ENCODE data around the gene GLI2. TPM values are rescaled to one million over a fixed set of nuclear protein-coding genes. Genes with fewer than 3 reads are reported as not detected.

The GLI2 gene
- total RNA-seq, 2 donors from 2014 or later, result 4.9 to 5.4 TPM

DNA sequence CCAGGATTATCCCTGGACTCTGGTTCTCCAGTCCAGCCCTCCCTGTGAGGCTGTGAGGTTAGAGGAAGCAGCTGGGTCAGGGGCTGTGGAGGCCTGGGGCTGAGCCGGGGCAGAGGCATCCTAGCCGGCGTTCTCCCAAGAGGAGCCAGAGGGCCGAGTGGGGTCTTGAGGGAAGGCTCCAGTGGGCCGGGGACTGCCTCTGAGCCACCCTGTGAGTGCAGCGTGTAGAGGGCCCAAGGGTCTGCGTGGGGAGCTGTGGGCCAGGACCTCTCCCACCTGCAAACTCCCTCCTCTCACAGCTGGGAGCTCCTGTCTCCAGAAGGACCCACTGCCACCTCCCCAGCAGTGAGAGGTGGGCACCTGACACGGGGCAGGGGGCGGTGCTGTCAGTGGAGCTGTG, 41.0 kb downstream of the GLI2 start:
- no peak for ATAC-seq (ENCODE audit: insufficient number of reproducible peaks, low FRiP score, low read depth)

DNA sequence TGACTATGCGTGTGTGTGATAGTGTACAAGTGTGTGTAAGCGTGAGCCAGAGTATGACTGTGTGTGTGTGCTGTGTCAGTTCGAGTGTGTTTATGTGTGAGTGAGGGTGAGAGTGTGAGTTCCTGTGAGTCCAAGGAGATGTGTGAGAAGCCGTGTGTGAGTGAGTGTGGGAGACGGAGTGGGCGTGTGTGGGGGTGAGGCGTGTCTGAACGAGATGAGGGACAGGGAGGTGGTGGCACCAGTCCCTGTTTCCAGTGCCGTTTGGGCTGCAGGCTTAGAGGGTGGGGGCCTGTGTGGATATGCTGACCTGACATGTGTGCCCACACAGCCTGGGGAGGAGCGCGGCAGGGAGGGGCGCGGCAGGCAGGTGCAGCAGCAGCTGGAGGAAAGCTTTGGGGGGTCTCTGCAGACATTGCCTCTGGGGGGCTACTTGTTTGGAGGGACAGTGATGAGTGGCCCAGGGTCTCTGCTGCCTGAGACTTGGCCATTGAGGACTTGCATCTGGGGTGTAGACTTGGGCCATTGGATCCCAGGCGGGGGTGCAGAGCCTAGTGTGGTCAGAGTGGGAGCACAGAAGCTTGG, 41.6 kb downstream of the GLI2 start:
- no peaks in the 10 kb centered on the region for H3K27me3 ChIP-seq (replicated peaks; ENCODE audit: insufficient read depth)
- no peaks in the 10 kb centered on the region for H3K36me3 ChIP-seq
- DNase-seq (ENCODE audit: low spot score), result no peak
- H3K9me3 ChIP-seq, result no peaks in the 10 kb centered on the region
- peaks cover 0 to 10% of the 10 kb centered on the region in 2 donors for H3K4me1 ChIP-seq (ENCODE audit: control insufficient read depth in 1 of 2, low read depth in 2 of 2)
- TF ChIP-seq, protein P1, sequence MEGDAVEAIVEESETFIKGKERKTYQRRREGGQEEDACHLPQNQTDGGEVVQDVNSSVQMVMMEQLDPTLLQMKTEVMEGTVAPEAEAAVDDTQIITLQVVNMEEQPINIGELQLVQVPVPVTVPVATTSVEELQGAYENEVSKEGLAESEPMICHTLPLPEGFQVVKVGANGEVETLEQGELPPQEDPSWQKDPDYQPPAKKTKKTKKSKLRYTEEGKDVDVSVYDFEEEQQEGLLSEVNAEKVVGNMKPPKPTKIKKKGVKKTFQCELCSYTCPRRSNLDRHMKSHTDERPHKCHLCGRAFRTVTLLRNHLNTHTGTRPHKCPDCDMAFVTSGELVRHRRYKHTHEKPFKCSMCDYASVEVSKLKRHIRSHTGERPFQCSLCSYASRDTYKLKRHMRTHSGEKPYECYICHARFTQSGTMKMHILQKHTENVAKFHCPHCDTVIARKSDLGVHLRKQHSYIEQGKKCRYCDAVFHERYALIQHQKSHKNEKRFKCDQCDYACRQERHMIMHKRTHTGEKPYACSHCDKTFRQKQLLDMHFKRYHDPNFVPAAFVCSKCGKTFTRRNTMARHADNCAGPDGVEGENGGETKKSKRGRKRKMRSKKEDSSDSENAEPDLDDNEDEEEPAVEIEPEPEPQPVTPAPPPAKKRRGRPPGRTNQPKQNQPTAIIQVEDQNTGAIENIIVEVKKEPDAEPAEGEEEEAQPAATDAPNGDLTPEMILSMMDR (IDR thresholded peaks at IDR 0.05), result no peak
- ATAC-seq (ENCODE audit: insufficient number of reproducible peaks, low FRiP score, low read depth), result no peak
- H3K4me3 ChIP-seq, result no peak overlapping the region
- no peak overlapping the region for H3K27ac ChIP-seq

More for the DNA sequence above, 41.0 kb downstream of the GLI2 start:
- H3K9me3 ChIP-seq, result no peaks in the 10 kb centered on the region
- no peak overlapping the region for H3K4me3 ChIP-seq
- H3K4me1 ChIP-seq (ENCODE audit: control insufficient read depth in 1 of 2, low read depth in 2 of 2), result peaks cover 0 to 10% of the 10 kb centered on the region in 2 donors
- no peaks in the 10 kb centered on the region for H3K27me3 ChIP-seq (replicated peaks; ENCODE audit: insufficient read depth)
- H3K27ac ChIP-seq, result no peak overlapping the region
- TF ChIP-seq, protein P1 (IDR thresholded peaks at IDR 0.05), result no peak
- H3K36me3 ChIP-seq, result no peaks in the 10 kb centered on the region
- no peak for DNase-seq (ENCODE audit: low spot score)

DNA sequence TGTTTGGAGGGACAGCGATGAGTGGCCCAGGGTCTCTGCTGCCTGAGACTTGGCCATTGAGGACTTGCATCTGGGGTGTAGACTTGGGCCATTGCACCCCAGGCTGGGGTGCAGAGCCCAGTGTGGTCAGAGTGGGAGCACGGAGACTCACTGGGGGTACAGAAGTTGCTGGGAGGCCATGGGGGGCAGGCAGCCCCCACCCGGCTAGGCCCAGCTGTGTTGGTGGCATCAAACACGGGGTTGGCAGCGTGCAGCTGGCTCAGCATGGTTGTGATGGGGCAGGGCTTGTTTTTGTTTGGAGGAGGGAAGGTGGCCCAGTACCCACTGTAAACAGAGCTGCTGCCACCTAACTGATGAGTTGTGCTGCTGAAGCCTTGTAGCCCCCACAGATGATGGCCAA, 42.1 kb downstream of the GLI2 start:
- Histone ChIP-seq H3K36me3 (no peaks in the 10 kb centered on the region), H3K9me3 (no peaks in the 10 kb centered on the region), H3K4me3 (no peak overlapping the region), H3K4me1 (ENCODE audit: control insufficient read depth in 1 of 2, low read depth in 2 of 2) (peaks cover 0 to 13% of the 10 kb centered on the region in 2 donors), H3K27me3 (replicated peaks; ENCODE audit: insufficient read depth) (no peaks in the 10 kb centered on the region), H3K27ac (no peak overlapping the region)
- ATAC-seq (ENCODE audit: insufficient number of reproducible peaks, low FRiP score, low read depth), result no peak
- TF ChIP-seq, protein P1 (IDR thresholded peaks at IDR 0.05), result no peak
- no peak for DNase-seq (ENCODE audit: low spot score)

DNA sequence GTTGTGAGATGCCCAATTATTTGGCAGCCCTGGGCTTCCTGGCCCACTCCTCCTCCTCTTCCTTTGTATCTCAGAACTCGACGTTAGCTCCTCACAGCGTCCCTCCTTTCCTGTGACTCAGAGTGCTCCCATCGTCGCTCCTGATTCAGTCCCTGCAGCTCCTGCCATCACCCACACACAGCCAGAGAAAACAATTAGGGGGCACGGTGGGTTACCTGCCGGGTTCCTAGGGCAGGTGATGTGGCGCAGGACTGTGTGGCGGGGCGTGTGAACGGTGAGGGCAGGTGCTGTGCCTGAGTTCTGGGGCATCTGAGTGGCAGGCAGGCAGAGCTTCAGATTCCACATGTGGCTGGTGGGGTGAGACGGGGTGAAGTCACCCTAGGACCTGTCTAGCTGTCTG, 42.6 kb downstream of the GLI2 start:
- no peak for ATAC-seq (ENCODE audit: insufficient number of reproducible peaks, low FRiP score, low read depth)
- Histone ChIP-seq H3K9me3 (no peaks in the 10 kb centered on the region), H3K27ac (no peak overlapping the region), H3K4me3 (no peak overlapping the region), H3K4me1 (ENCODE audit: control insufficient read depth in 1 of 2, low read depth in 2 of 2) (peaks cover 0 to 17% of the 10 kb centered on the region in 2 donors), H3K27me3 (replicated peaks; ENCODE audit: insufficient read depth) (no peaks in the 10 kb centered on the region), H3K36me3 (no peaks in the 10 kb centered on the region)
- no peak for DNase-seq (ENCODE audit: low spot score)
- TF ChIP-seq, protein P1 (IDR thresholded peaks at IDR 0.05), result no peak

DNA sequence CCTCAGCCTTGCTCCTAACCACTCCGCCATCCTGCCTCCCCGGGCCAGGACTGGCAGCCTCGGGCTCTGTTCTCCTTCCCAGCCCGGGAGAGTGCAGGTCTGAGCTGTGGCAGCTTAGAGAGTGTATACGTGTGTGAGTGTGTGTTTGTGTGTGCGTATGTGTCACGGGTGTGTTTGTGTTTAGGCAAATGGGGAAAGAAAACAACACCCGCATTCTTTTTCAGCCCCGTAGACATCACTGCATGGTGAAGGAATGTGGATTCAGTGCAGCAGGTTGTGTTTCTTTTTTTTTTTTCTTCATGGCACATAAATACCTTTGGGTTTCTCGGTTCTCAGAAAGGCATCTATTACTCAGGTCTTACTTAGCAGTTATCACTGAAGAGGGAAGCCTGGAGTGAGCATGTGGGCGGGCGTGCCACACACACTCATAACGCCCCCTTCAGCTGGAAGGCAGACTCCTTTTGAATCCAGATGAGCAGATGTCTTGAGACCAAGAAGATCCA, 44.2 kb downstream of the GLI2 start:
- H3K36me3 ChIP-seq, result no peaks in the 10 kb centered on the region
- no peak for ATAC-seq (ENCODE audit: insufficient number of reproducible peaks, low FRiP score, low read depth)
- H3K4me3 ChIP-seq, result no peak overlapping the region
- TF ChIP-seq, protein P1 (IDR thresholded peaks at IDR 0.05), result no peak
- H3K27me3 ChIP-seq (replicated peaks; ENCODE audit: insufficient read depth), result no peaks in the 10 kb centered on the region
- DNase-seq (ENCODE audit: low spot score), result no peak
- peaks cover 0 to 24% of the 10 kb centered on the region in 2 donors for H3K4me1 ChIP-seq (ENCODE audit: control insufficient read depth in 1 of 2, low read depth in 2 of 2)
- H3K27ac ChIP-seq, result no peak overlapping the region
- no peaks in the 10 kb centered on the region for H3K9me3 ChIP-seq

Data from thoracic aorta (tissue), 2 donors.